HCT116 (cell line): Measurements from ENCODE around the gene IGSF11.

ENCODE experiments used
- ELF1 ChIP-seq: IDR thresholded peaks from 2 replicates; pipeline ENCODE4 v1.6.1; 2012; ENCODE audit warnings: low read depth, borderline replicate concordance
- EZH2 ChIP-seq: fragments of 200-600 bp; sonication (generic); IDR thresholded peaks from 2 replicates; pipeline ENCODE4 v1.6.1; 2017; ENCODE audit warnings: antibody characterized with exemption, mixed run types
- FOSL1 ChIP-seq: IDR thresholded peaks from 2 replicates; pipeline ENCODE4 v1.6.1; 2012; ENCODE audit warnings: low read depth
- POLR2A ChIP-seq: IDR thresholded peaks from 2 replicates; pipeline ENCODE4 v1.7.0; 2011; ENCODE audit warnings: borderline replicate concordance; ENCODE audit not compliant: insufficient read depth, insufficient read length; ENCODE audit errors: extremely low read depth
- POLR2AphosphoS5 ChIP-seq: IDR thresholded peaks from 2 replicates; pipeline ENCODE4 v1.6.1; 2011; ENCODE audit warnings: mild to moderate bottlenecking, low read depth, low read length, moderate library complexity
- RAD21 ChIP-seq: IDR thresholded peaks from 2 replicates; pipeline ENCODE4 v1.6.1; 2012; ENCODE audit warnings: low read depth, mild to moderate bottlenecking
- YY1 ChIP-seq: IDR thresholded peaks from 2 replicates; pipeline ENCODE4 v1.6.1; 2011; ENCODE audit warnings: low read length, low read depth, moderate library complexity, mild to moderate bottlenecking; ENCODE audit not compliant: insufficient replicate concordance; ENCODE audit errors: extremely low read depth
- TF ChIP-seq, protein P1 (sequence below): IDR thresholded peaks from 2 replicates; pipeline ENCODE4 v1.6.1; 2012; ENCODE audit warnings: low read depth
- TF ChIP-seq, protein P2 (sequence below), 3 experiments: fragments of 200-600 bp in 1 of 3; sonication (generic) in 1 of 3; IDR thresholded peaks in 2 of 3; conservative IDR thresholded peaks in 1 of 3; 2 replicates each; pipeline ENCODE4 v1.5.1; 2012 to 2017; ENCODE audit warnings: low read depth in 2 of 3, low read length in 2 of 3, antibody characterized with exemption in 1 of 3, borderline replicate concordance in 1 of 3, control low read depth in 1 of 3, mild to moderate bottlenecking in 1 of 3, mixed read lengths in 1 of 3, mixed run types in 1 of 3, moderate library complexity in 1 of 3; ENCODE audit not compliant: insufficient read depth in 1 of 3
- TF ChIP-seq, protein P3 (sequence below): IDR thresholded peaks from 2 replicates; pipeline ENCODE4 v1.6.1; 2011; ENCODE audit warnings: mild to moderate bottlenecking, low read length, moderate library complexity; ENCODE audit not compliant: insufficient replicate concordance; ENCODE audit errors: extremely low read depth

DNA sequence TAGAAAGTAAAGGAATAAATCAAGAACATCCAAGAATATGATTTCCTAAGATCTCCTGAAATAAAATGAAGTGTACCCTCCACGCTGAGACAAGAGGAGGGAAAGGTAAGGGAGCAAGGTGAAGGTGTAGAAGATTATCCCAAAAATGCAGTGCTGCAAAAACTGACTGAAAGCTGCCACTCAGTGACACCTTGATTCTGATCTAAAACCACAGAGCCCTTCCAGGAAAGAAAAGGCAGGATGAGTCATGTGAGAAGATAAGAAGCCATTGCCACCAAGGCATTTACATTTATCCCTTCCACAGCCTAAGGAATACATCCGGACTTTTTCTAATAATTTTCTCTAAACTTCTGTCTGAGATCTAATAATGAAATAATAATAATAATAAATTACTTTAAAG is 49.9 kb downstream of the IGSF11 start:
- TF ChIP-seq, protein P1, sequence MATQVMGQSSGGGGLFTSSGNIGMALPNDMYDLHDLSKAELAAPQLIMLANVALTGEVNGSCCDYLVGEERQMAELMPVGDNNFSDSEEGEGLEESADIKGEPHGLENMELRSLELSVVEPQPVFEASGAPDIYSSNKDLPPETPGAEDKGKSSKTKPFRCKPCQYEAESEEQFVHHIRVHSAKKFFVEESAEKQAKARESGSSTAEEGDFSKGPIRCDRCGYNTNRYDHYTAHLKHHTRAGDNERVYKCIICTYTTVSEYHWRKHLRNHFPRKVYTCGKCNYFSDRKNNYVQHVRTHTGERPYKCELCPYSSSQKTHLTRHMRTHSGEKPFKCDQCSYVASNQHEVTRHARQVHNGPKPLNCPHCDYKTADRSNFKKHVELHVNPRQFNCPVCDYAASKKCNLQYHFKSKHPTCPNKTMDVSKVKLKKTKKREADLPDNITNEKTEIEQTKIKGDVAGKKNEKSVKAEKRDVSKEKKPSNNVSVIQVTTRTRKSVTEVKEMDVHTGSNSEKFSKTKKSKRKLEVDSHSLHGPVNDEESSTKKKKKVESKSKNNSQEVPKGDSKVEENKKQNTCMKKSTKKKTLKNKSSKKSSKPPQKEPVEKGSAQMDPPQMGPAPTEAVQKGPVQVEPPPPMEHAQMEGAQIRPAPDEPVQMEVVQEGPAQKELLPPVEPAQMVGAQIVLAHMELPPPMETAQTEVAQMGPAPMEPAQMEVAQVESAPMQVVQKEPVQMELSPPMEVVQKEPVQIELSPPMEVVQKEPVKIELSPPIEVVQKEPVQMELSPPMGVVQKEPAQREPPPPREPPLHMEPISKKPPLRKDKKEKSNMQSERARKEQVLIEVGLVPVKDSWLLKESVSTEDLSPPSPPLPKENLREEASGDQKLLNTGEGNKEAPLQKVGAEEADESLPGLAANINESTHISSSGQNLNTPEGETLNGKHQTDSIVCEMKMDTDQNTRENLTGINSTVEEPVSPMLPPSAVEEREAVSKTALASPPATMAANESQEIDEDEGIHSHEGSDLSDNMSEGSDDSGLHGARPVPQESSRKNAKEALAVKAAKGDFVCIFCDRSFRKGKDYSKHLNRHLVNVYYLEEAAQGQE: no peak
- TF ChIP-seq, protein P2, sequence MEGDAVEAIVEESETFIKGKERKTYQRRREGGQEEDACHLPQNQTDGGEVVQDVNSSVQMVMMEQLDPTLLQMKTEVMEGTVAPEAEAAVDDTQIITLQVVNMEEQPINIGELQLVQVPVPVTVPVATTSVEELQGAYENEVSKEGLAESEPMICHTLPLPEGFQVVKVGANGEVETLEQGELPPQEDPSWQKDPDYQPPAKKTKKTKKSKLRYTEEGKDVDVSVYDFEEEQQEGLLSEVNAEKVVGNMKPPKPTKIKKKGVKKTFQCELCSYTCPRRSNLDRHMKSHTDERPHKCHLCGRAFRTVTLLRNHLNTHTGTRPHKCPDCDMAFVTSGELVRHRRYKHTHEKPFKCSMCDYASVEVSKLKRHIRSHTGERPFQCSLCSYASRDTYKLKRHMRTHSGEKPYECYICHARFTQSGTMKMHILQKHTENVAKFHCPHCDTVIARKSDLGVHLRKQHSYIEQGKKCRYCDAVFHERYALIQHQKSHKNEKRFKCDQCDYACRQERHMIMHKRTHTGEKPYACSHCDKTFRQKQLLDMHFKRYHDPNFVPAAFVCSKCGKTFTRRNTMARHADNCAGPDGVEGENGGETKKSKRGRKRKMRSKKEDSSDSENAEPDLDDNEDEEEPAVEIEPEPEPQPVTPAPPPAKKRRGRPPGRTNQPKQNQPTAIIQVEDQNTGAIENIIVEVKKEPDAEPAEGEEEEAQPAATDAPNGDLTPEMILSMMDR (IDR thresholded peaks at IDR 0.05 in 2 of 3, conservative IDR thresholded peaks at IDR 0.05 in 1 of 3; ENCODE audit: borderline replicate concordance in 1 of 3, insufficient read depth in 1 of 3, low read depth in 2 of 3, low read length in 2 of 3): no peak
- no peak for TF ChIP-seq YY1
- no peak for TF ChIP-seq POLR2AphosphoS5
- no peak for TF ChIP-seq POLR2A
- TF ChIP-seq, protein P3, sequence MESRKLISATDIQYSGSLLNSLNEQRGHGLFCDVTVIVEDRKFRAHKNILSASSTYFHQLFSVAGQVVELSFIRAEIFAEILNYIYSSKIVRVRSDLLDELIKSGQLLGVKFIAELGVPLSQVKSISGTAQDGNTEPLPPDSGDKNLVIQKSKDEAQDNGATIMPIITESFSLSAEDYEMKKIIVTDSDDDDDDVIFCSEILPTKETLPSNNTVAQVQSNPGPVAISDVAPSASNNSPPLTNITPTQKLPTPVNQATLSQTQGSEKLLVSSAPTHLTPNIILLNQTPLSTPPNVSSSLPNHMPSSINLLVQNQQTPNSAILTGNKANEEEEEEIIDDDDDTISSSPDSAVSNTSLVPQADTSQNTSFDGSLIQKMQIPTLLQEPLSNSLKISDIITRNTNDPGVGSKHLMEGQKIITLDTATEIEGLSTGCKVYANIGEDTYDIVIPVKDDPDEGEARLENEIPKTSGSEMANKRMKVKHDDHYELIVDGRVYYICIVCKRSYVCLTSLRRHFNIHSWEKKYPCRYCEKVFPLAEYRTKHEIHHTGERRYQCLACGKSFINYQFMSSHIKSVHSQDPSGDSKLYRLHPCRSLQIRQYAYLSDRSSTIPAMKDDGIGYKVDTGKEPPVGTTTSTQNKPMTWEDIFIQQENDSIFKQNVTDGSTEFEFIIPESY: no peak
- no peak for TF ChIP-seq FOSL1
- TF ChIP-seq ELF1: no peak
- TF ChIP-seq EZH2: no peak
- no peak for TF ChIP-seq RAD21
